AG04450 (cell line): ENCODE data around the gene NFATC2. TPM values are rescaled to one million over a fixed set of nuclear protein-coding genes. Genes with fewer than 3 reads are reported as not detected.

Source experiments
- CTCF ChIA-PET: fragments of 300-600, 350-600 bp; formaldehyde crosslinking; extraction: SDS; loops from one replicate; lab custom pipeline; 2022; ENCODE audit warnings: antibody characterized with exemption, inconsistent platforms; lab: Charles Lee
- POLR2A ChIA-PET: fragments of 350-600 bp; formaldehyde crosslinking; extraction: SDS; loops from one replicate; lab custom pipeline; 2021; ENCODE audit warnings: antibody characterized with exemption, inconsistent platforms; lab: Yijun Ruan, JAX
- DNase-seq: peaks from one replicate; pipeline ENCODE4 v3.0.0-alpha.2; 2011; ENCODE audit warnings: low read depth, low spot score
- H3K27ac ChIP-seq: one replicate; pipeline ENCODE4 v1.5.1; 2012; ENCODE audit warnings: low read depth, low read length, control low read depth
- H3K27me3 ChIP-seq: one replicate; pipeline ENCODE4 v1.6.0; 2012; ENCODE audit warnings: low read length; ENCODE audit not compliant: control insufficient read depth, insufficient read depth
- H3K4me3 ChIP-seq: 2 replicates; pipeline ENCODE4 v1.5.1; 2011; ENCODE audit warnings: mild to moderate bottlenecking, low read depth, low read length, control low read depth
- H3K9me3 ChIP-seq: 2 replicates; pipeline ENCODE4 v1.5.1; 2012; ENCODE audit warnings: low read length; ENCODE audit not compliant: control insufficient read depth, insufficient read depth
- CTCF ChIP-seq: IDR thresholded peaks from 2 replicates; pipeline ENCODE4 v1.5.1; 2011; ENCODE audit warnings: low read depth, low read length, control low read depth, inconsistent platforms
- polyA plus RNA-seq: library from polyadenylated mRNA; depleted of rRNA; stranded (reverse); fragments of >200 nt; gene quantifications from 2 replicates; pipeline ENCODE4 v1.2.3, GENCODE V29; 2011

The NFATC2 gene
- polyA plus RNA-seq, 1 experiment, result 0.07 TPM

- ChIA-PET CTCF (no interaction called here), POLR2A (interaction anchor here (0.7 kb wide), 1 partner anchor 14 kb away, joined by 4 read pairs; no protein-coding TSS in a partner anchor)
- Histone ChIP-seq H3K27ac (no peak overlapping the region), H3K9me3 (no peaks in the 10 kb centered on the region), H3K4me3 (no peak overlapping the region), H3K27me3 (no peaks in the 10 kb centered on the region)
- TF ChIP-seq CTCF, result no peak
- DNase-seq, result no peak
Measured at GRCh38 chr20:51500936-51501335, 41.6 kb downstream of the NFATC2 start.

DNA sequence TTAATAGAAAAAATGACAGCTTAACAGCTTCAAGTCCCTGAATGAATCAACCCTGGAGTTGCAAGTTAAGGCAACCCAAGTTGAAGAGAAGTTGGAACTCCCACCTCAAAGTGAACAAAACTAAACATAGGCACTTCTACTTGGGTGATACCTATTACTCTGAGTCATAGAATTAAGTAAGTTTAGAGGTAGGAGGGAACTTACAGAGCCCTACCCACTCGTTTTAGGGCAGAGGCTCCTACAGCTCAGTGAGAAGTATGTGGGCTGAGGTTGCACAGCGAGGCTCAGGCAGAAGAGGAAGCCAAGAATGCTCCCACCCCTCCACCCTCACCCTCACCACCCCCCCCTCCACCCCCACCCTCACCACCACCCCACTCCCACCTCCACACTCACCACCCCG lies 42.2 kb downstream of the NFATC2 start:
- no peak overlapping the region for H3K4me3 ChIP-seq
- H3K27ac ChIP-seq, result no peak overlapping the region
- no peaks in the 10 kb centered on the region for H3K9me3 ChIP-seq
- H3K27me3 ChIP-seq, result no peaks in the 10 kb centered on the region
- no peak for TF ChIP-seq CTCF
- ChIA-PET CTCF (no interaction called here), POLR2A (no interaction called here)
- DNase-seq, result no peak

DNA sequence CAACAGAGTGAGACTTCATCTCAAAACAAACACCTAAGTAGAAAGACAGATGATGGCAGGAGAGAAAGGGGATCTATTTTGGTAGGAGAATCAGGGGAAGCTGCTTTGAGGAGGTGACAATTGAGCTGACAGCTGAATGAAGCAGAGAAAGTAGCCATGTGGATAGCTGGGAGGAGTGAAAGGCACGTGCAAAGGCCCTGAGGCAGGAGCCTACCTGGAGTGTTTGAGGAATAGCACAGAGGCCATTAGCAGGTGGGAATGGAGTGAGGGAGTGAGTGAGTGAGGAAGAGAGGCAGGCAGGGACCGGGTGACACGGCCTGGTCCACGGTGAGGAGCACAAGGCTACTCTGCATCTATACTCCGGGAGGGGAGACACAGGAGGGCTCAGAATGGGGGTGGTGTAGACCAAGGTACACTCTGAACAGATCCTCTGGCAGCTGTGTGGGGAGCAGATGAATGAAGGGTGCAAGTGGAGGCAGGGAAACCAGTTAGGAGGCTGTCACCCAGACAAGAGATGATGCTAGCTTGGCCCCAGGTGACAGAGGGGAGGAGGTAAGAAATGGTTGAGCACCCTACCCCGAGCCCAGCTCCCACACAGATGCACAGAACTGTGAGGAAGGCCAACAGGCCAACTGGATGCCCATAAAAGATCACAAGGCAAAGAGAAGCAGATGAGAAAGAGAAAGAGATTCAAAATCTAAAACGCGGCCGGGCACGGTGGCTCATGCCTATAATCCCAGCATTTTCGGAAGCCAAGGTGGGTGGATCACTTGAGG lies 43.6 kb downstream of the NFATC2 start:
- Histone ChIP-seq H3K27me3 (no peaks in the 10 kb centered on the region), H3K27ac (no peak overlapping the region), H3K4me3 (no peak overlapping the region), H3K9me3 (no peaks in the 10 kb centered on the region)
- ChIA-PET POLR2A (no interaction called here), CTCF (no interaction called here)
- no peak for TF ChIP-seq CTCF
- DNase-seq, result no peak

GRCh38 chr20:51497542-51498467 lies 44.7 kb downstream of the NFATC2 start:
- Histone ChIP-seq H3K4me3 (no peak overlapping the region), H3K9me3 (no peaks in the 10 kb centered on the region; the same call in 1 of the 2 replicates), H3K27me3 (no peaks in the 10 kb centered on the region), H3K27ac (peak overlapping the region; percentile 11)
- POLR2A ChIA-PET, result no interaction called here
- no peak for DNase-seq
- no peak for TF ChIP-seq CTCF
- CTCF ChIA-PET, result no interaction called here
